ENCODE data around the gene SYCP2L. TPM values are rescaled to one million over a fixed set of nuclear protein-coding genes. Genes with fewer than 3 reads are reported as not detected.

The SYCP2L gene
- polyA plus RNA-seq, 2 of the 4 experiments (the other 2 are of a cell fraction), result 2.6 to 13.5 TPM

DNA sequence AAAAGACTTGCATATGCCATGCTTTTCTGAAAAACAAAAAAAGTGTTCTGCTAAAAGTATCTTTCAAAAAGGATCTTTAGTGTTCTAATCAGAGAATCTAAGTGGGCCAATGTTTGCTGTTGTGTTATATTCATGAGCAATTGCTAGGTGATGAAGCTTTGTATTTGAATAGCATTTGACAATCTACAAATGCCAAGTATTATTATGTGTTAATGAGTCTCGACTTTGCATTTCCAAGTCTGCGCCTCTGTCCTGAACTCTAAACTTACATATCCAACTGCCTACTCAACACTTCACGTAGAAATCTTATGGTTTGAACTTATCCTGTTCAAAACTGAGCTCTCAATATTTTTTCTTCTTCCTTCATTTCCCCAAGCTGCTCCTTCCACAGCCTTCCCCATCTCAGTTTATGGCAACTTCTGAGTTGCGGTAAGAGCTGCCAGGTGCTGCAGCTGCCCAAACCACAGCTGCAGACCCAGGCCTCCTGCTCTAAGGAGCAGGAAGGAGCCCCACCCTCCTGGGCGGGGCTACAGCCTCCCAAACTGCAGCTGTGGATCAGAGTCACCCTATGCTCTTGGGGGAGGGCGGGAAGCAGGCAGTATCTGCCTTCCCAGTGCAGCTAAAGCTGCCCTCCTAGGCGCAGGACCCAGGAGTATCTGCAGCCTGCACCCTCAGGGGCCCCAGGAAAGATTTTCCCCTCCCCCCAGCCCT is 31.8 kb upstream of the SYCP2L start:
- H3K4me3 ChIP-seq, result no peak overlapping the region
- no peak overlapping the region for H3K4me2 ChIP-seq
- ChIA-PET CTCF (no interaction called here), POLR2A (no interaction called here)
- TF ChIP-seq GATA3 (IDR thresholded peaks at IDR 0.05; ENCODE audit: borderline replicate concordance) (no peak), NPAS2 (CRISPR knock-in tag; IDR thresholded peaks at IDR 0.05; ENCODE audit: borderline replicate concordance) (no peak), SREBF2 (IDR thresholded peaks at IDR 0.05) (no peak), EHMT2 (IDR thresholded peaks at IDR 0.05; ENCODE audit: low read depth) (no peak), ZNF302 (CRISPR knock-in tag; IDR thresholded peaks at IDR 0.05) (no peak), FOSL2 (IDR thresholded peaks at IDR 0.05) (no peak), FOSL2 (CRISPR knock-in tag; IDR thresholded peaks at IDR 0.05) (no peak), RNF2 (IDR thresholded peaks at IDR 0.05; ENCODE audit: borderline replicate concordance, low read depth) (no peak), ZSCAN20 (CRISPR knock-in tag; IDR thresholded peaks at IDR 0.05) (no peak), NR3C1 (IDR thresholded peaks at IDR 0.05) (no peak), TFCP2L1 (CRISPR knock-in tag; IDR thresholded peaks at IDR 0.05) (no peak), RAD21 (conservative IDR thresholded peaks at IDR 0.05 in 1 of 2, IDR thresholded peaks at IDR 0.05 in 1 of 2) (no peak)
- TF ChIP-seq, protein P1, sequence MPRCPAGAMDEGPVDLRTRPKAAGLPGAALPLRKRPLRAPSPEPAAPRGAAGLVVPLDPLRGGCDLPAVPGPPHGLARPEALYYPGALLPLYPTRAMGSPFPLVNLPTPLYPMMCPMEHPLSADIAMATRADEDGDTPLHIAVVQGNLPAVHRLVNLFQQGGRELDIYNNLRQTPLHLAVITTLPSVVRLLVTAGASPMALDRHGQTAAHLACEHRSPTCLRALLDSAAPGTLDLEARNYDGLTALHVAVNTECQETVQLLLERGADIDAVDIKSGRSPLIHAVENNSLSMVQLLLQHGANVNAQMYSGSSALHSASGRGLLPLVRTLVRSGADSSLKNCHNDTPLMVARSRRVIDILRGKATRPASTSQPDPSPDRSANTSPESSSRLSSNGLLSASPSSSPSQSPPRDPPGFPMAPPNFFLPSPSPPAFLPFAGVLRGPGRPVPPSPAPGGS (IDR thresholded peaks at IDR 0.05), result no peak
- TF ChIP-seq, protein P2, sequence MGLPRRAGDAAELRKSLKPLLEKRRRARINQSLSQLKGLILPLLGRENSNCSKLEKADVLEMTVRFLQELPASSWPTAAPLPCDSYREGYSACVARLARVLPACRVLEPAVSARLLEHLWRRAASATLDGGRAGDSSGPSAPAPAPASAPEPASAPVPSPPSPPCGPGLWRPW (IDR thresholded peaks at IDR 0.05), result no peak
- DNase-seq (ENCODE audit: low read depth in 1 of 2, low spot score in 1 of 2), result no peak
- no peaks in the 10 kb centered on the region for H3K4me1 ChIP-seq
- WGBS (ENCODE audit: missing lambda C conversion rate), result 82% methylated on average over 6 of the region's 7 CpGs
- ATAC-seq, result no peak
- H3K27ac ChIP-seq, result no peak overlapping the region
- H3K9me3 ChIP-seq, result no peaks in the 10 kb centered on the region
- FAIRE-seq, result no peak

DNA sequence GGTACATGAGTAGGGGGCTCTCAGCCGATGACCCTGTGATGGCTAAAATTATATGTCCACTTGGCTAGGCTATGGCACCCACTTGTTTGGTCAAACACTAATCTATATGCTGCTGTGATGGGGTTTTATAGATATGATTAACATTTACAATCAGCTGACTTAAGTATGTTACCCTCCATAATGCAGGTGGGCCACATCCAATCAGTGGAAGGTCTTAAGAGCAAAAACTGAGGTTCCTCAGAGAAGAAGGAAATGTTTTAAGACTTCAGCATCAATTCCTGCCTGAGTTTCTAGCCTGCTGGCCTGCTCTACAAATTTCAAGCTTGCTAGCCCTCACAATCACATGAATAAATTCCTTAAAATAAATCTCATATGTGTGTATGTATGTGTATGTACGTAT is 29.6 kb upstream of the SYCP2L start:
- 88% methylated on average over 2 of the region's 2 CpGs for WGBS (ENCODE audit: missing lambda C conversion rate)
- no peak for ATAC-seq

GRCh38 chr6:10861086-10861485 is 25.8 kb upstream of the SYCP2L start:
- 29% methylated on average over 2 of the region's 2 CpGs for WGBS (ENCODE audit: missing lambda C conversion rate)
- POLR2A ChIA-PET, result no interaction called here
- FAIRE-seq (no peak), ATAC-seq (no peak), DNase-seq (ENCODE audit: low read depth in 1 of 2, low spot score in 1 of 2) (no peak)
- Histone ChIP-seq H3K4me1 (no peaks in the 10 kb centered on the region), H3K9me3 (no peaks in the 10 kb centered on the region), H3K4me3 (no peak overlapping the region), H3K27ac (no peak overlapping the region), H3K4me2 (no peak overlapping the region)
- CTCF ChIA-PET, result no interaction called here
- no peak for TF ChIP-seq CHD4 (IDR thresholded peaks at IDR 0.05; ENCODE audit: borderline replicate concordance)
- TF ChIP-seq NPAS2 (CRISPR knock-in tag; IDR thresholded peaks at IDR 0.05; ENCODE audit: borderline replicate concordance), result no peak
- no peak for TF ChIP-seq KDM5A (IDR thresholded peaks at IDR 0.05)
- TF ChIP-seq, protein P3, sequence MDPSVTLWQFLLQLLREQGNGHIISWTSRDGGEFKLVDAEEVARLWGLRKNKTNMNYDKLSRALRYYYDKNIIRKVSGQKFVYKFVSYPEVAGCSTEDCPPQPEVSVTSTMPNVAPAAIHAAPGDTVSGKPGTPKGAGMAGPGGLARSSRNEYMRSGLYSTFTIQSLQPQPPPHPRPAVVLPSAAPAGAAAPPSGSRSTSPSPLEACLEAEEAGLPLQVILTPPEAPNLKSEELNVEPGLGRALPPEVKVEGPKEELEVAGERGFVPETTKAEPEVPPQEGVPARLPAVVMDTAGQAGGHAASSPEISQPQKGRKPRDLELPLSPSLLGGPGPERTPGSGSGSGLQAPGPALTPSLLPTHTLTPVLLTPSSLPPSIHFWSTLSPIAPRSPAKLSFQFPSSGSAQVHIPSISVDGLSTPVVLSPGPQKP (IDR thresholded peaks at IDR 0.05; ENCODE audit: low read depth, low read length), result no peak

More for the DNA sequence above, 29.6 kb upstream of the SYCP2L start:
- H3K27ac ChIP-seq, result no peak overlapping the region
- H3K9me3 ChIP-seq, result no peaks in the 10 kb centered on the region
- DNase-seq (ENCODE audit: low read depth in 1 of 2, low spot score in 1 of 2) (no peak), FAIRE-seq (no peak)
- CTCF ChIA-PET, result interaction anchor here (1.6 kb wide), 1 partner anchor 97 kb away, joined by 3 read pairs; no protein-coding TSS in a partner anchor
- H3K4me1 ChIP-seq, result no peaks in the 10 kb centered on the region
- H3K4me2 ChIP-seq, result no peak overlapping the region
- POLR2A ChIA-PET, result no interaction called here
- H3K4me3 ChIP-seq, result no peak overlapping the region
- TF ChIP-seq TFCP2L1 (CRISPR knock-in tag; IDR thresholded peaks at IDR 0.05) (no peak), CBX8 (IDR thresholded peaks at IDR 0.05) (no peak)

GRCh38 chr6:10862361-10862760 is 24.5 kb upstream of the SYCP2L start:
- ATAC-seq, result no peak
- no peaks in the 10 kb centered on the region for H3K4me1 ChIP-seq
- CTCF ChIA-PET, result no interaction called here
- H3K4me3 ChIP-seq, result no peak overlapping the region
- no peak overlapping the region for H3K27ac ChIP-seq
- H3K9me3 ChIP-seq, result no peaks in the 10 kb centered on the region
- no peak for DNase-seq (ENCODE audit: low read depth in 1 of 2, low spot score in 1 of 2)
- POLR2A ChIA-PET, result no interaction called here
- 84% methylated on average over 4 of the region's 4 CpGs for WGBS (ENCODE audit: missing lambda C conversion rate)
- H3K4me2 ChIP-seq, result no peak overlapping the region
- FAIRE-seq, result no peak
- no peak for TF ChIP-seq PHF8 (IDR thresholded peaks at IDR 0.05; ENCODE audit: borderline replicate concordance, low read depth)
- TF ChIP-seq, protein P1 (IDR thresholded peaks at IDR 0.05), result no peak
- TF ChIP-seq HDAC2 (IDR thresholded peaks at IDR 0.05), result no peak
- TF ChIP-seq, protein P4, sequence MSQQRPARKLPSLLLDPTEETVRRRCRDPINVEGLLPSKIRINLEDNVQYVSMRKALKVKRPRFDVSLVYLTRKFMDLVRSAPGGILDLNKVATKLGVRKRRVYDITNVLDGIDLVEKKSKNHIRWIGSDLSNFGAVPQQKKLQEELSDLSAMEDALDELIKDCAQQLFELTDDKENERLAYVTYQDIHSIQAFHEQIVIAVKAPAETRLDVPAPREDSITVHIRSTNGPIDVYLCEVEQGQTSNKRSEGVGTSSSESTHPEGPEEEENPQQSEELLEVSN (IDR thresholded peaks at IDR 0.05; ENCODE audit: borderline replicate concordance, low read depth), result no peak
- no peak for TF ChIP-seq TP53 (CRISPR knock-in tag; IDR thresholded peaks at IDR 0.05)
- TF ChIP-seq RFX5 (IDR thresholded peaks at IDR 0.05), result no peak
- TF ChIP-seq EP300 (IDR thresholded peaks at IDR 0.05), result no peak
- TF ChIP-seq ATOH8 (CRISPR knock-in tag; IDR thresholded peaks at IDR 0.05; ENCODE audit: low read depth), result no peak

All from A549 (cell line).